Stimulated activated CD4-positive, alpha-beta T cell treated with anti-CD3 and anti-CD28 coated beads, Interleukin-1b, Interleukin-23, amount 100 ng/mL, for 24 hours (primary cell): ENCODE results near the gene UCN2.
"Not testable (repeated sequence)": the region's sequence is repeated elsewhere in the genome, so short reads cannot be mapped to it uniquely, and the experiment has no call there.

Source experiments
- DNase-seq, 4 experiments: peaks; one replicate each; pipeline ENCODE4 v3.0.0-alpha.2; 2020; ENCODE audit warnings: low read depth in 4 of 4, low spot score in 1 of 4

The UCN2 gene

DNA sequence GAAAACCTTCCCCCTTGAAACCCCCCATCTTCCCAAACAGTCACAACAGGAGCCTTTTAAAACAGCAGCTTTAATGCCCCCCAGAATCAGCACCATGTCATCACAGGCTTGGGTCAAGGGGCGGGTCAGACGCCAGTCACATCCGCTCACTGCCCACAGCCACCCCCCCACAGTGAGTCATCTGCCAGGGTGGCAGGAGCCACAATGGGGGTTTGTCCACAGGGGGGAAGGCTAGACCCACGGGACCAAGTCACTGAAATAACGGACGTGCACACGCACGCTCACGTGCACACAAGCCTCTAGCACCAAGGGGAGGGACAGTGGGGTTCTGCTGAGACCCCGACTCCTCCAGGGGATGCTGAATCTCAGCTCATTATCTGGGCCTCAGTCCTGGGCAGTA lies 441 bp upstream of the UCN2 start:
- DNase-seq, result no peak

DNA sequence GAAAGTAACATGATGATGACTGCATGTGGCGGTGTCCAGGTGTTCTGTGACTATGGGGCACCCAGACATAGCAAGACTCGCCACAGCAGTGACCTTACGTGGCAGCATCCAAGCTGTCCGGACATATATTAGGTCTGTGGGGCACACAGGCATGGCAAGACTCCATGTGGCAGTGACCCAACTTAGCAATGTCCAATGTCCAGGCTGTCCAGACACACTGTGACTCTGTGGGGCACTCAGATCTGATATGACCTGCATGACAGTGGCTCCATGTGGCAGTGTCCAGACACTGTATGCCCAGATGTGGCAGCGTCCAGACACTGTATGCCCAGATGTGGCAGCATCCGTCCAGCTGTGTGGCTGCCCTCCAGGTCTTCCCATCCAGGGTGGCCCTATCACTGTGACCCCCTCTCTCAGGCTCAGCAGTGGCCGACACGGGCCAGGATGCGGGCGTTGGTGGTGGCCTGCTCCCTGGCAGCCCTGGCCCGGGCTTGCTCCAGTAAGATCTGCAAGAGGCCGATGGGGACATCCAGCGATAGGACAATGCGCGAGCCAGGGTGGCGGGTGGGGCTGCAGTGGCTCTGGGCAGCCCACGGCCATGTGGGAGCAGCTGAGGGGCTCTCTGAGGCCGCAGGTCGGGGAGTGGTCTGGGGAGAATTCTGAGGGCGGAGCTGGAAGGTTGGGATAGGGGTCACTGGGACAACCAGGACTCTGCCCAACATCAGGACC lies 1.1 kb downstream of the UCN2 start:
- no peak for DNase-seq

DNA sequence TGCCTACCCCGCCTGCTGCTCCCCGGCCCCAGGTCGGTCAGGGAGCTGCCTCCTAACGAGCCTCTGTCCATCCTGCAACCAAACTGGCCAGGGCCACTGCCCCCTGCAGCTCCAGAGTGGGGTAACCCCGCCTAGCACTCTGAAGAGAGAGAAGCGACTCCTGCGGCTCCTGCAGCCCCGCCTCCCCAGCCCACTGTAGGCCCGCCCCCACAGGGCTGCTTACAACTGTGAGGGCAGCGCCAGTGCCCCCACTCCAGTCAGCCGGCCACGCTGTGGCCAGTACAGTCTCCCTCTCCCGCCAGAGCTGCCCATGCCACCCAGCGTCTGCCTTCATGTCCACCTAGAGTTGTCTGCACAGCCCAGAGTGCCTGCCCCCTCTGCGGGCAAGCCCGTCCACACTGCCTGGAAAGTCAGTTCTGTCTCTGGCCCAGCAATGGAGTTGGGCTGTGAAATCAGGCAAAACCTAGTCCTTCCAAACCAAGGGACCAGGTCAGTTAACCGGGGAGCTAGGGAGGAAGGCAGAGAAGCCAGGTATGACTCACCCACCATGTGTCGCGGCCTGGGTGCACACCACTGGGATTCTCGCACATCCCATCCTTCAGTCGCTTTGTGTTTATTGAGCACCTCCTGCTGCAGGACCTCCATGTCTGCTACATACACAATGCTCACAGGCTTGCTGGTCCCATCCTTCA lies 2.4 kb downstream of the UCN2 start:
- DNase-seq, result no peak

DNA sequence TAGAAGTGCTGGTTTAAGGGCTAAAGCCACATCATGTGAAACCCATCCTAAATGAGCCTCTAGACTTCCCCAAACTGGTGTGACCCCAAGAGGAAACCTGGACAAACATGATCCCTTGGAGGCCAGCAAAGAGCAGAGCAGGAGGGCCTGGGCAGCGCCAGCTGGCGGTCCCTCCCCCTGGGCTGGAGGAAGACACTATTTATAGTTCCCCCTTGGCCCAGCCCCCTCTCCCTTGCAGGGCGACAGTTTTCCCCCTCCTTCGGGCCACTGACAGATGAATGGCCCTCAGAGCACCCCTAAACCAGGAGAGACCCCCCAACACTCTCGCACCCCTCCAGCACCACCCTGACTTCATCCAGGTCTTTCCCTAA lies 2.9 kb downstream of the UCN2 start:
- DNase-seq, result no peak

DNA sequence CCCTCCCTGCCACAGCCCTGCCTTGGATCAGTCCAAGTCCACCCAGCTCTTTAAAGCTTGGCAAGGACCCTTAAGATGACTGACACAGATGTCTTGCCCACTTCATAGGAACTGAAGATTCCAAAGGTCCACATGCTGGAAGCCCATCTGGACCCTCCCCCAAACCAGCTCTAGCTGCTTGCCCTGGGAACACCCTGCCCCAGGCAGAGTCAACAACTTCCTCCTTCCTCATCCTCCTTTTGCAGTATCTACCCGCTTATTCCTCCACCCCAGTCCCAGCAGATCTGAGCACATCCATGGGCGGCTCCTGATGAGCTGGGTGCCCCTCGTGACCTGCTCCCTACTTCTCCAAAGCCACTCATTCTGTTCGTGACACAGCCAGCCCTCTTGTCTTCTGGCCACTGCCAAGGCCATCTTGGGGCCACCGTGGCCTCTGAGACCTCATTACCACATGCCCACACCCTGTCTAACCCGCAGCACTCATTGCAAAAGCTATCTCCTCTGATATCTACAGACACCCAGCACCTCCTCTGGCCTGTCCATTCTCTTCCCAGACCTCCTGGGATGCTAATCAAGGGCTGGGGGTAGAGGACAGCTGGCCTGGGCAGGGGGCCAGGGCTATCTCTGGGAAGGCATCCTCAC lies 5.0 kb downstream of the UCN2 start:
- DNase-seq, result no peak

DNA sequence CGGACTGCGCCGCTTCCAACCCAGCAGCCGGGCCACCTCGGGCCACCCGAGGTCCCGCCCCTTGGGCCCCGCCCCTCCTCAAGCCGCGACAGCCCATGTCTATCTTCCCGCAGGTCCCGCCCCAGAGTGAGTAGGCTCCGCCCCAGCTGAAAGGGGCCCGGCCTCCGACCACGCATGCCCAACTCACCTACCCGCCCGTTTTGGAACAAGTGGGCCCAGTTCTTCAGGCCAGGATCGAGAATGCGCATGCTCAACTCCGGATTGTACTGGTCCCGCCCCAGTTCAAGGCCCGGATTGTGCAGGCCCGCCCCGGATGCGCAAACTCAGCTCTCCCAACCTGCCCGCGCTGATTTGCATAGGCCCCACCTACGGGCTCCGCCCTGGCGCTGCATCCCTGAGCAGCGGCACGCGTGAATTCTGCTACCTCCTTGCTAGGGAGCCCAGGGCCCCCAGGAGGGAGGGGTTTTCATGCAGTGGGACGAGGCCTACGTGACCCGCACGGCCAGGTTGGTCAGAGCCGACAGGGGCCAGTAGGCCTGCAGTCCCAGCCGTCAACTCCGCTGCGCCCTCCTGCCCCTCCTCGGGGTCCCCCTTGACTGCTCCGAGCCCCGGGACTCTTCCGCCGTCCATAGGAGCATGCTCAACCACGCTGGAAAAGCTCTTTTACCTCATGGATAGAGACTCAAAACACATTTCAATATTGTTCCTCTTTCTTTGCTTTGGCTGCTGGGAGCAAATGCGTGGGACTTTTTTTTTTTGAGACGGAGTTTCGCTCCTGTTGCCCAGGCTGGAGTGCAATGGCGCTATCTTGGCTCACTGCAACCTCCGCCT lies 6.6 kb downstream of the UCN2 start, which contains the start of gene PFKFB4:
TSS of gene PFKFB4 (minus strand) at position 8 of the 831 bp plus-strand sequence. CDS start 26 bp downstream, outside the sequence.
- peak; percentile 96 to 98 (median 97) for DNase-seq

DNA sequence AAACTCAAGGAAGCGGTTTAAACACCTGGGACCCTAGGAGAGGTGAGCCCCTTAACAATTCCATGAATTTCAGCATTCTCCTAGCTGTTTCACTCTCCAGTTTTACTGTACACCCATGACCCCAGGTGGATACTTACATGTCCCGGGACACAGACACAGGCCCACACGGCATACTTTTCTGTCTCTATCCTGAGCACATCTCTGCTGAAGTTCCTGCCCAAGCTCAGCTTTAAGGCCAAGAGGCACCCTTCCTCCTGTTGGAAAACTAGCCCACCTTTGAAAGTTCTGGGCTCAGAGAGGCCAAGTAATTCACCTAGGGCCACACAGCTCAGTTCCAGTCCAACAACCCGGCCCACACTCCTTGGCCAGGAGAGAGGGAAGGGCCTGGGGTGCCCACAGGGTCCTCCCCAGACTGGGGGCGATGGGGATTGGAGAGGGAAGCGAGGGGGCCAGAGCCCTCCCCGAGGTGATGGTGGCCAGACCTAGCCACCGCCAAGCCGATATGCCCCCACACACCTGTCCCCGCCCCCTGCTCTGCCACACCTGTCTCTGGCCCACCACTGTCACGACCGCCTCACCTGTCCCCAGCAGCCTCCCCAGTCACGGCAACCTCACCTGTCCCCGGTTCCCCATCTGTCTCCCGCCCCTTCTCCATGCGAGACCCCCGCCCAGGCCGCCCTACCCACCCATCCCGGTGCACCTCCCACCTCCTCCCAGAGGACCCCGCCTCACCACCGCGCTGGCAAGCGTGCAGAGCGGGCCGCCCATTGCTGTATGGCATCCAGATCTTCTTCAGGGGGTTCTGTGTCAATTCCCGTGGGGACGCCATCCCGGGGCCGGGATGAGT lies 7.4 kb downstream of the UCN2 start:
- no peak for DNase-seq

DNA sequence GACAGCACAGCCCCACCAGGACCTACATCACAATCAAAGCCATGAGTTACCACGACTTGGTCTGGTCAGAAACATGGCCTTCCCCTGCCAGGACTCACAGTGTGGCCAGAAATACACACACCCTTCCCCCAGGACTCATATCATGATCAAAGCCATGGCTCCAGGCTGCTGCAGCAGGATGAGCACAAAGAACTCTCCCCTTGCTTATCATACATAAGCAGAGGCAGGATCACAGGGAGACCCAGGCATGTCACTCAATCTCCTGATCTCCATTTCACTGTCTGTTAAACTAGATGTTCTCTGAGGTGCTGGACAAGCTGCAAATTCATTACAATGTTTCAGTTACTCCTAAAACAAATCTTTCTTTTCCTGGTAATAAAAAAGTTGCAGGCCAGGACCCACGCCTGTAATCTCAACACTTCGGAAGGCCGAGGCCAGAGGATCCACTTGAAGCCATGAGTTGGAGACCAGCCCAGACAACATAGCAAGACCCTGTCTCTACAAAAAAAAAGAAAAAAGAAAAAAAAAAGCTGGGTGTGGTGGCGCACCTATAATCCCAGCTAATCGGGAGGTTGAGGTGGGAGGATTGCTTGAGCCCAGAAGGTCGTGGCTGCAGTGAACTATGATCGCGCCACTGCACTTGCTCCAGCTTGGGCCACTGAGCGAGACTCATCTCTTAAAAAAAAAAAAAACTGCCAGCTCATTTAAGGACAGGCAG lies 8.2 kb downstream of the UCN2 start:
- DNase-seq, result no peak

DNA sequence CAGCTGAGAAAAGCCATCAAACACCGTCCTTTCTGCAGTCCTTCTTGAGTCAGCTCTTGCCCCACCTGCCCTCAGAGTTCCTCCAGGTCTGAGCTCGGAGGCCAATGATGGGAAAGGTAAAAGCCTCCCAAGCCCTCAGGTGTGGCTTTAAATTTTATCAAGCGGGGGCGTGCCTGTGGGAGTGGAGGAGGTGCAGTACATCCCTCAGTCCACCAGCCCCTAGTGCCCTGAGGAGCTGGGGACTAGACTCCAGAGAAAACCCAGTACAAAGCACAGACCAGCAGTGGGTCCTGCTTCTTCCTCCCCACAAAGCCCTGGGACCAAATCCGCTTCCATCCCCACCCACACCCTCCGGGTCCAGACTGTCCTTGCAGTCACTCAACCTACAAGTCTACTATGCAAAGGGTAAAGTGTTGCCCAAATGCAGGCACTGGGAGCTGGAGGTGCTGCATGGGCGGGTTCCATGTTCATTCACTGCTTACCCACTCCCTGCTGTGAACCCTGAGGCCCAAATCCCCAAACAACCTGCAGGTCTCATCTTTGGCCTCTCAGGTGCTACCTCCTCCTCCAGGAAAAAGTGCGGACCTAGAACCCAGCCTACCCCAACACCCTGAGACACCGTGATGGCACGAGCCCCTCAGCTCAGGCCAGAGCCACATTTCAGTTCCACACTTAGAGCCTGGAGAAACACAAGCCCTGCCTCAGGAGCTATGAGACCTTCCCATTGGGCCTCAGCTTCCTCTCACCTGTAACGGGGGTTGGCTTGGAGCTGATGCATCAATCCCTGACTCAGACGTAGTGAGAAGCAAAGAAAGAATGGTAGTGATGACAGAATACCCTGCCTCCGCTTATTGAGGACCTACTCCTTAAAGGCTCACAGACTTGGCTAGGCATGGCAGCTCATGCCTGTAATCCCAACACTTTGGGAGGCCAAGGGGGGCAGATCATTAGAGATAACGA lies 9.4 kb downstream of the UCN2 start:
- no peak for DNase-seq

DNA sequence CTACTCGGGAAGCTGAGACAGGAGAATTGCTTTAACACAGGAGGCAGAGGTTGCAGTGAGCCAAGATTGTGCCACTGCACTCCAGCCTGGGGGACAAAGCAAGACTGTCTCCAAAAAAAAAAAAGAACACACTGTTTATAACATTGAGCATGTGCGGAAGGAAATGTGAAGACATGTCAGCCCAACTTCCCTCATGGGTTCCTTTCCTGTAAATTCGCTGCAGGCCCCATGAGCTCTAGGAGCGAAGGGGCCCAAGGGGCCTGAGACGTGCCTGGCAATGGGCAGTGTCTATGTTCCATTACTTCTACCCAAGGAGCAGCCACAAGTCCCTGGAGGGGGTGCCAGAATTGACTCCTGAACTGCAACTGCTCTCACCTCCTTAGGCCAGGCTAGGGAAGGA lies 10.2 kb downstream of the UCN2 start:
- no peak for DNase-seq

DNA sequence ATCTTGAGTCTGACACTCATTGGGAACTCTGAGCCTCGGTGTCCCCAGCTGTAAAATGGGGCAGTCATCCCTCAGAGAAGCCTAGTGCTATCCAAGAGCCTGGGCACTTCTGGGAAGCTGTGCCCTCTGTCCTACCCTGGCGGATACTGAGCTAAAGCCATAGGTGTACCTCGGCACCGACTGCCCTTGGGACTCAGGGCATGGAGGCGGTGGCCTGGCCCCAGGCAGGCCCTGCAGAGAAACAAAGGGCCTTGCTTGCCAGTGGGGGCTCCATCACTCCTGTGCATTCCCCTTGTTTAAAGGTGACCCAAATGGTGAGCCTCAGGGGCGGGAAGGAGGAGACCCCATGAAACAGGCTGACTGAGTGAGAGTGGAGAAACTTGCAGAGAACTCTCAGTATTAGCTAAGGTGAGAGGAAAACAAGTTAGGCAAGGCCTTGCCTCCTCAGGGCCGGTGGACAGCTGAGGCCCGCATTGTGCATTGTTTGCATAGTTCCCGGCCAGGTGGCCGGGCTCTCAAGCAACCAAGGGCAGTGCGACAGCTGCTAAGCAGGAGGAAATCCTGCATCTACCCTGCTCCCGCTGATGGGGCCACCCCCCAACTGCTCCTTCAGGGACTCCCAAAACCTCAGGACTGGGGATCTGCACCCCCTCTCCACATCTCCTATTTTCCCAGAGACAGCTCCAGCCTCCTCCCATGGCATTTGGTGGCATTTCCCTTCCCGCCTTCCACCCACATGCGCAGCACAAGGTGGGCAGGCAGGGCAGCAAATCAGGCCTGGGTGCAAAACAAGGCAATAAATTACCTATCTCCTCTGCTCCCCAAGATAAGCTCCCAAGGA lies 11.2 kb downstream of the UCN2 start:
- DNase-seq, result no peak

DNA sequence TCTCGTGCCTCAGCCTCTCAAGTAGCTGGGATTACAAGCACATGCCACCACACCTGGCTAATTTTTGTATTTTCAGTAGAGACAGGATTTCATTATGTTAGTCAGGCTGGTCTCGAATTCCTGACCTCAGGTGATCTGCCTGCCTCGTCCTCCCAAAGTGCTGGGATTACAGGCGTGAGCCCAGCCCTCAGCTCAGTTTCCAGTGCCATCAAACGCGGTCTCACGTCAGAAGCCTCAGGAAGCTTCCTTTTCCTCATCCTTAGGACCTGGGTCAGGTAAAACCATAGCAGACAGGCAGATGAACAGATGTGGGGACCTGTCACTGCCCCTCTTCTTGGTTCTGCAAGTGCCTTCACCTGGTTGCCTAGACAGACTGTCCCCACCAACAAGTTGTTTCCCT lies 11.9 kb downstream of the UCN2 start:
- not testable (repeated sequence) for DNase-seq

DNA sequence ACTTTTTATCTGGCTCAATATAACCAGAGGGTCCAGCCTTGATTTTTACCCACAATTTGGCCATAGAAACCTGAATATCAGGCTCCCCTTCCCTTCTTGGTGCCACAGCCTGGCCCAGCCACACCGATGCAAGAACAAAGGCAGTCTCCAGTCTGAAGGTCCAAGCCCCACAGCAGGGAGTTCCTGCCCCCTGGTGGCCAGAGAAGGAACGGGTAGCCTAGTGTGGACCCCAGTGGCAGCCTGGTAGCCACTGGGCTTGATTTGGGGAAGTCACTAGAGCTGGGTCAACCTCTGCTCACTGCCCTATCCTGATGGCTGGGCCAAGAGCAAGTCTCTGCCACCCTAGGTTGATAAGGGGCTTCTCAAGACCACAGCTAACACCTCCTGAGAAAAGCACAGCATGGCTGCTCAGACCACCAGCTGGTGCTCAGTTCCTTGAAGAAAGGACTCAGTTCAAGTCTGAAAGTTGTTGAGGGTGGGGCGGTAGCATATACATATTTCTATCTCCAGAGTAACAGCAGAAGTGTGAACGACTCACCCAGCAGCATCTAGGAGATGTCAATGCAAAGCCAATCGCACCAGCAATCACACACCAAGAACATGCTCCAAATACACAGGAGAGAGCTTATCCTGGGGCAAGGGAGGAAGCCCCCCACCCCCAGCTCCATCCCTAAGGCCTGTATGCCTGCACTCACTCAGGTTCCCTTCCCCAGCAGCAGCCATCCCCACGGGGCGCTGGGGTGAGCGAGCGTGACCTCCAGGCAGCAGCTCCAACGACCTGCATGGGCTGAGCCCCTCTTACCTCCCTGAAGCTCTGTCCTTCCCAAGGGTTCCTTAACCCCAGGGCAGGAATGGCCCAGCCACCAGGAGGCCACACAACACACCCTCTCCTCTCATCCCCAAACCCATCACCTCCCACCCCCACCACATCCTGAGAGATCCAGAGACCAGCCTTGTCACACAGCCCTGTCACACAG lies 14.6 kb downstream of the UCN2 start:
- peak; percentile 73 to 79 (median 76) for DNase-seq

DNA sequence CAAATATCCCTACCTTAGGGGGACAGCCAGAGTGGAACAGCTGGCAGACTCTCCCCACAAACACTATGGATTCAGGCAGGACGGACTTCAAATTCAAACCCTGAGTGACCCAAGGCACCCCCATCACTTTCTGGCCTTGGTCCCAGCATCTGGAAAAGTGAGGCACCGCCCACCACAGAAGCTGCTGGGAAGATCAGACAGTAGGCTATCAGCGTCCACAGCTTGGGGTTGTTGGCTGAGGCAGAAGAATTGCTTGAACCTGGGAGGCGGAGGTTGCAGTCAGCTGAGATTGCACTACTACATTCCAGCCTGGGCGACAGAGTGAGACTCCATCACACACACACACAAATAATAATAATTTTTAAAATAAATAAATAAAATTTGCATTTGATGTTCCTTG lies 15.5 kb downstream of the UCN2 start:
- DNase-seq, result no peak

DNA sequence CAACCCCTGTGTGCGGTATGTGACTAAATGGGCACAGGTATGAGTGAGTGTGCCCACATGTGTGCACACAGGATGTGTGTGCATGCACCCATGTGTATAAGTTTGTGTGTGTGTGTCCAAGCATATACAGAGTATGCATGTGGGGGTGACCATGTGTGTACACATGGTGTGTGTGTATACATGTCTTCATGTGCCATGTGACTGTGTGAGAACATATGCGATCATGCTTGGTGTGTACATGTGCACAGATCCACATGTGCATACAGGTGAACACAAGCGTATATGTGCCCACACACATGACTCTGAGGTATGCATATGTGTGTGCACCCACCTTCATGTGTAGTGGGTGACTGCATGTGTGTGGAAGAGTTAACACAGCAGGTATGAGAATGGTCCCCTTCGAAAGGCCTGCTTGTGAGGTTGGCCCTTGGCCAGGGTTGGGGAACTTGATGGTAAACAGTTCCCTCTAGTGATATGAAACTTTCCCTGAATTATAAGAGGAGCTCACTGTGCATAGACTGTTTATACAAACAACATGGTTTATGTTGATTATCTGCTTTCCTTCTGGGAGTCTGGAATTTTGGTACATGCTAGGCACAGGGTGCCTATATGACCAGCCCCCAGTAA lies 17.3 kb downstream of the UCN2 start:
- DNase-seq, result no peak

DNA sequence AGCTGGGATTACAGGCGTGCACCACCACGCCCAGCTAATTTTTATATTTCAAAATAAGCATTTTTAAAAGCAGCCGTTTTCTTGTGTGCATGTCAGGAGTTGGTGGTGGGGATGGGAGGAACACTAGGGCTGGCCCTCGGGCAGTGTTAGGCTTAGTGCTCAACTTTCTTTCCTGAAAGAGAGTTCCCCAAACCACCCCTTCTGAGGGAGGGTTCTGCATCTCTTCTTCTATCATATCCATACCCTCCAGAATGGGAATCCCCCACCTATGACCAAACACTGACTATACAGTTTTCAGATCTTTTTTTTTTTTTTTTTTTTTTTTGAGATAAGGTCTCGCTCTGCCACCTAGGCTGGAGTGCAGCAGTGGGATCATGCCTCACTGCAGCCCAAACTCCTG lies 19.4 kb downstream of the UCN2 start:
- DNase-seq, result no peak
